MM.1S (cell line): Measurements from ENCODE around the gene FOXK1.

ENCODE experiments used
- CTCF ChIP-seq: fragments of 300-600 bp; sonication (generic); IDR thresholded peaks from 2 replicates; pipeline ENCODE4 v1.5.1; 2016; ENCODE audit warnings: antibody characterized with exemption, low read length, mixed read lengths
- EZH2 ChIP-seq: fragments of 300-600 bp; sonication (generic); optimal IDR thresholded peaks from 2 replicates; pipeline ENCODE3; 2017; ENCODE audit warnings: low read depth, mild to moderate bottlenecking, antibody characterized with exemption, low read length, mixed read lengths
- EZH2phosphoT487 ChIP-seq: fragments of 300-600 bp; sonication (generic); IDR thresholded peaks from 2 replicates; pipeline ENCODE4 v1.6.1; 2018; ENCODE audit warnings: antibody characterized with exemption, low read length

- TF ChIP-seq CTCF, result no peak
- TF ChIP-seq EZH2, result no peak
- no peak for TF ChIP-seq EZH2phosphoT487
Observed at GRCh38 chr7:4738711-4739527, 56.8 kb downstream of the FOXK1 start.
